Aorta (tissue), 5 donors: ENCODE measurements around the gene SUN1. TPM values are rescaled to one million over a fixed set of nuclear protein-coding genes. Genes with fewer than 3 reads are reported as not detected.

Experiments
- ATAC-seq: fragments of 200-7000 bp; cut with Tn5 transposase; one replicate; pipeline ENCODE4 v1.9.1; 2022; ENCODE audit warnings: moderate library complexity; ENCODE audit not compliant: low FRiP score
- DNase-seq, 2 donors: peaks; one replicate each; pipeline ENCODE4 v3.0.0-alpha.2; 2020
- H3K27ac ChIP-seq, 2 donors: one replicate each; pipeline ENCODE4 v1.5.1; 2013; ENCODE audit warnings: low read length in 2 of 2, mild to moderate bottlenecking in 2 of 2, moderate library complexity in 2 of 2, control low read depth in 1 of 2, inconsistent platforms in 1 of 2, low read depth in 1 of 2
- H3K27me3 ChIP-seq, 2 donors: one replicate each; pipeline ENCODE4 v1.6.1; 2013; ENCODE audit warnings: control low read depth in 1 of 2, low read length in 1 of 2, mild to moderate bottlenecking in 1 of 2, moderate library complexity in 1 of 2; ENCODE audit not compliant: insufficient read depth in 2 of 2, control insufficient read depth in 1 of 2
- H3K36me3 ChIP-seq, 2 donors: one replicate each; pipeline ENCODE4 v1.6.1; 2013; ENCODE audit warnings: control low read depth in 1 of 2, low read length in 1 of 2, mild to moderate bottlenecking in 1 of 2; ENCODE audit not compliant: insufficient read depth in 2 of 2, control insufficient read depth in 1 of 2
- H3K4me1 ChIP-seq, 2 donors: one replicate each; pipeline ENCODE4 v1.6.1; 2013; ENCODE audit warnings: low read length in 2 of 2, control low read depth in 1 of 2, mild to moderate bottlenecking in 1 of 2, moderate library complexity in 1 of 2; ENCODE audit not compliant: insufficient read depth in 2 of 2, control insufficient read depth in 1 of 2
- H3K4me3 ChIP-seq, 2 donors: one replicate each; pipeline ENCODE4 v1.5.1; 2013; ENCODE audit warnings: low read length in 2 of 2, control low read depth in 1 of 2, mild to moderate bottlenecking in 1 of 2
- H3K9me3 ChIP-seq: one replicate; pipeline ENCODE4 v1.6.1; 2013; ENCODE audit warnings: mild to moderate bottlenecking, low read length; ENCODE audit not compliant: control insufficient read depth
- WGBS, 2 donors: extraction: QIAGEN DNeasy Blood & Tissue Kit; methylation state at CpG; one replicate each; pipeline ENCODE4 v1.1.7; 2013; 5-methylcytosine and 5-hydroxymethylcytosine counted together
- intact Hi-C, 2 donors: fragments of 100-400 bp; cut with DNase I; formaldehyde crosslinking; loops; one replicate each; pipeline versions ENCODE4 v1.14.2 to v1.15.0; 2022
- polyA plus RNA-seq, 2 donors: library from polyadenylated mRNA; stranded (reverse); fragments of 200-250 nt; gene quantifications; one replicate each; pipeline ENCODE4 v1.2.3, GENCODE V29; 2013
- total RNA-seq, 2 donors: library from RNA; stranded (reverse); fragmentation: NEBNext Ultra II Directional; extraction: Animal tissue kit (Norgen Biotek cat#: 25700); gene quantifications; one replicate each; pipeline ENCODE4 v1.2.1, GENCODE V29; 2021
- donor health status: healthy with polysubstance abuse.
- donor health status: Bipolar disorder and iron deficiency.
- donor health status: DM: no; HTN: no; CAD: no.
- donor health status: DM: no; HTN: no; CAD: no.
- donor health status: DM: yes; HTN: yes; CAD: no.

The SUN1 gene
- total and polyA plus RNA-seq, 4 donors, result 36.3 to 236 (median 160) TPM

GRCh38 chr7:909358-910329 is 77.4 kb downstream of the SUN1 start:
- 41 to 45% methylated on average over 52 to 57 of the region's 58 CpGs for WGBS, 2 donors
- Histone ChIP-seq H3K27ac (no peak overlapping the region), H3K4me3 (no peak overlapping the region), H3K4me1 (no peaks in the 10 kb centered on the region), H3K27me3 (no peaks in the 10 kb centered on the region), H3K36me3 (no peaks in the 10 kb centered on the region), H3K9me3 (no peaks in the 10 kb centered on the region)
- peak; percentile 62 for ATAC-seq
- peak; percentile 89 to 93 for DNase-seq
- intact Hi-C loops, result loop anchor here in 1 of 2 donors (5.0 kb wide), 1 partner anchor 43 kb away; the partner anchor contains the start of gene ADAP1

GRCh38 chr7:910441-910861 is 78.2 kb downstream of the SUN1 start:
- Histone ChIP-seq H3K9me3 (no peaks in the 10 kb centered on the region), H3K27me3 (no peaks in the 10 kb centered on the region), H3K4me3 (no peak overlapping the region), H3K27ac (no peak overlapping the region), H3K4me1 (no peaks in the 10 kb centered on the region), H3K36me3 (no peaks in the 10 kb centered on the region)
- DNase-seq, result no peak
- ATAC-seq, result no peak
- intact Hi-C loops, result loop anchor here in 1 of 2 donors (5.0 kb wide), 1 partner anchor 42 kb away; the partner anchor contains the start of gene ADAP1
- 86 to 92% methylated on average over 11 of the region's 11 CpGs for WGBS, 2 donors

GRCh38 chr7:910931-911431 is 78.7 kb downstream of the SUN1 start:
- no peaks in the 10 kb centered on the region for H3K36me3 ChIP-seq
- no peaks in the 10 kb centered on the region for H3K4me1 ChIP-seq
- no peak overlapping the region for H3K4me3 ChIP-seq
- H3K27me3 ChIP-seq, result no peaks in the 10 kb centered on the region
- intact Hi-C loops, result loop anchor here in 1 of 2 donors (5.0 kb wide), 1 partner anchor 41 kb away; the partner anchor contains the start of gene ADAP1
- ATAC-seq (no peak), DNase-seq (no peak)
- H3K27ac ChIP-seq, result no peak overlapping the region
- 89 to 90% methylated on average over 19 of the region's 19 CpGs for WGBS, 2 donors
- no peaks in the 10 kb centered on the region for H3K9me3 ChIP-seq

- no peak overlapping the region for H3K4me3 ChIP-seq
- H3K9me3 ChIP-seq, result no peaks in the 10 kb centered on the region
- no peaks in the 10 kb centered on the region for H3K4me1 ChIP-seq
- H3K27me3 ChIP-seq, result no peaks in the 10 kb centered on the region
- no peaks in the 10 kb centered on the region for H3K36me3 ChIP-seq
- intact Hi-C loops, result loop anchor here in 1 of 2 donors (5.0 kb wide), 1 partner anchor 40 kb away; the partner anchor contains the start of gene ADAP1
- ATAC-seq (no peak), DNase-seq (no peak)
- WGBS, 2 donors, result 92 to 97% methylated on average over 34 to 41 of the region's 41 CpGs
- no peak overlapping the region for H3K27ac ChIP-seq
These were observed 79.7 kb downstream of the SUN1 start for GRCh38 chr7:911791-912480.

GRCh38 chr7:913736-914520 is 81.7 kb downstream of the SUN1 start:
- no peak for ATAC-seq
- intact Hi-C loops, result loop anchor here in 1 of 2 donors (5.0 kb wide), 1 partner anchor 38 kb away; the partner anchor contains the start of gene ADAP1

GRCh38 chr7:914521-915194 is 82.4 kb downstream of the SUN1 start:
- no peak overlapping the region for H3K27ac ChIP-seq
- ATAC-seq (no peak), DNase-seq (no peak)
- H3K9me3 ChIP-seq, result no peaks in the 10 kb centered on the region
- H3K4me1 ChIP-seq, result no peaks in the 10 kb centered on the region
- H3K36me3 ChIP-seq, result no peaks in the 10 kb centered on the region
- no peak overlapping the region for H3K4me3 ChIP-seq
- intact Hi-C loops, result loop anchor here in 1 of 2 donors (5.0 kb wide), 1 partner anchor 38 kb away; the partner anchor contains the start of gene ADAP1
- WGBS, 2 donors, result 92 to 95% methylated on average over 14 to 16 of the region's 16 CpGs
- H3K27me3 ChIP-seq, result no peaks in the 10 kb centered on the region

More at GRCh38 chr7:913736-914520, 81.7 kb downstream of the SUN1 start:
- Histone ChIP-seq H3K27me3 (no peaks in the 10 kb centered on the region), H3K4me1 (no peaks in the 10 kb centered on the region), H3K4me3 (no peak overlapping the region), H3K36me3 (no peaks in the 10 kb centered on the region), H3K27ac (no peak overlapping the region), H3K9me3 (no peaks in the 10 kb centered on the region)
- no peak for DNase-seq
- WGBS, 2 donors, result 73 to 76% methylated on average over 31 of the region's 31 CpGs

- intact Hi-C loops, result no loop called here
- H3K4me3 ChIP-seq, result no peak overlapping the region
- no peak overlapping the region for H3K27ac ChIP-seq
- no peaks in the 10 kb centered on the region for H3K4me1 ChIP-seq
- H3K27me3 ChIP-seq, result no peaks in the 10 kb centered on the region
- no peaks in the 10 kb centered on the region for H3K36me3 ChIP-seq
- ATAC-seq, result peak; percentile 4
- WGBS, 2 donors, result 95 to 97% methylated on average over 37 to 43 of the region's 43 CpGs
- H3K9me3 ChIP-seq, result no peaks in the 10 kb centered on the region
- peak in 1 of 2 donors; percentile 44 for DNase-seq
These were observed 83.3 kb downstream of the SUN1 start for GRCh38 chr7:915291-916218.
